HepG2 (cell line): Measurements from ENCODE around the gene SGMS1. TPM values are rescaled to one million over a fixed set of nuclear protein-coding genes. Genes with fewer than 3 reads are reported as not detected.

ENCODE experiments used
- ATAC-seq: fragments of 200-7000 bp; cut with Tn5 transposase; 3 replicates; pipeline ENCODE4 v1.9.1; 2020; ENCODE audit warnings: mild to moderate bottlenecking, moderate library complexity
- BruUV-seq: library from RNA; stranded (reverse); fragments of 400-500 nt; replicated peaks from 2 replicates; lab custom pipeline; 2021; lab: Mats Ljungman, UMichigan
- CTCF ChIA-PET: fragments of 300-600 bp; formaldehyde crosslinking; extraction: SDS; loops from one replicate; lab custom pipeline; 2021; ENCODE audit warnings: low total read pairs, inconsistent platforms, low intra/inter-chr PET ratio; lab: Yijun Ruan, JAX
- POLR2A ChIA-PET: fragments of 350-600 bp; sonication (Branson Sonifier 250); formaldehyde crosslinking; loops from one replicate; lab custom pipeline; 2020; ENCODE audit warnings: antibody characterized with exemption, inconsistent platforms; lab: Yijun Ruan, JAX
- DNase-seq: peaks from one replicate; pipeline ENCODE4 v3.0.0-alpha.2; 2015; ENCODE audit warnings: low spot score
- FAIRE-seq: peaks from 3 replicates; lab custom pipeline; 2011; peaks lifted over from hg19 to GRCh38; lab: Jason Lieb, UNC
- H2AFZ ChIP-seq: one replicate; pipeline ENCODE4 v1.6.1; 2011; ENCODE audit warnings: low read length, inconsistent platforms
- H3K27ac ChIP-seq: fragments of 300-600 bp; 3 replicates; pipeline ENCODE4 v1.8.0; 2011; ENCODE audit warnings: mixed run types, mild to moderate bottlenecking, mixed read lengths, low read length, inconsistent platforms; ENCODE audit not compliant: insufficient read depth; ENCODE audit errors: extremely low read length
- H3K27me3 ChIP-seq, 2 experiments: fragments of 200-600 bp in 1 of 2; 2 replicates in 1 of 2; 3 replicates in 1 of 2; pipeline versions ENCODE4 v1.6.0 to v1.8.0; 2011; ENCODE audit warnings: low read length in 2 of 2, mild to moderate bottlenecking in 2 of 2, moderate library complexity in 2 of 2, inconsistent platforms in 1 of 2; ENCODE audit not compliant: insufficient read depth in 2 of 2, control insufficient read depth in 1 of 2
- H3K36me3 ChIP-seq, 2 experiments: fragments of 200-600 bp in 1 of 2; replicated peaks in 1 of 2; 2 replicates in 1 of 2; 3 replicates in 1 of 2; pipeline versions ENCODE4 v1.5.1 to v1.8.0; 2011; ENCODE audit warnings: low read length in 2 of 2, inconsistent platforms in 1 of 2; ENCODE audit not compliant: insufficient read depth in 2 of 2, control insufficient read depth in 1 of 2
- H3K4me1 ChIP-seq: 2 replicates; pipeline ENCODE4 v1.5.1; 2012; ENCODE audit warnings: low read length, inconsistent platforms; ENCODE audit not compliant: insufficient read depth
- H3K4me2 ChIP-seq: 2 replicates; pipeline ENCODE4 v1.6.0; 2011; ENCODE audit warnings: low read depth, low read length, inconsistent platforms
- H3K4me3 ChIP-seq, 3 experiments: fragments of 200-600 bp in 1 of 3; sonication (generic), shearing (Covaris generic) in 1 of 3; replicated peaks in 1 of 3; 2 replicates each; pipeline ENCODE4 v1.5.1; 2011 to 2016; ENCODE audit warnings: low read length in 3 of 3, inconsistent platforms in 2 of 3, low read depth in 2 of 3, mild to moderate bottlenecking in 2 of 3, control low read depth in 1 of 3, mixed read lengths in 1 of 3; ENCODE audit not compliant: insufficient read depth in 1 of 3
- H3K79me2 ChIP-seq: one replicate; pipeline ENCODE4 v1.6.1; 2011; ENCODE audit warnings: low read length, inconsistent platforms; ENCODE audit not compliant: insufficient read depth
- H3K9ac ChIP-seq: 2 replicates; pipeline ENCODE4 v1.6.0; 2011; ENCODE audit warnings: mild to moderate bottlenecking, low read depth, low read length, inconsistent platforms; ENCODE audit not compliant: insufficient read depth
- H3K9me3 ChIP-seq: 2 replicates; pipeline ENCODE4 v1.5.1; 2012; ENCODE audit warnings: mild to moderate bottlenecking, low read length
- H4K20me1 ChIP-seq: 2 replicates; pipeline ENCODE4 v1.6.0; 2011; ENCODE audit warnings: inconsistent platforms, mild to moderate bottlenecking, low read length, moderate library complexity; ENCODE audit not compliant: insufficient read depth
- JARID2 ChIP-seq: sonication (generic); formaldehyde crosslinking; IDR thresholded peaks from 2 replicates; pipeline ENCODE4 v1.8.1; 2023; ENCODE audit warnings: missing genetic modification reagents, inconsistent platforms; ENCODE audit not compliant: insufficient replicate concordance
- SKIL ChIP-seq: sonication (generic); formaldehyde crosslinking; IDR thresholded peaks from 2 replicates; pipeline ENCODE4 v1.8.0; 2022; ENCODE audit warnings: missing genetic modification reagents, mild to moderate bottlenecking, moderate library complexity, borderline replicate concordance
- TRIM22 ChIP-seq: fragments of 450-650 bp; IDR thresholded peaks from 2 replicates; pipeline ENCODE4 v1.6.1; 2017
- ZNF264 ChIP-seq: sonication (generic); formaldehyde crosslinking; IDR thresholded peaks from 2 replicates; pipeline ENCODE4 v1.4.0; 2020; ENCODE audit warnings: missing genetic modification reagents
- ZNF644 ChIP-seq: IDR thresholded peaks from 2 replicates; pipeline ENCODE4 v1.6.1; 2016; ENCODE audit warnings: low read depth
- WGBS: methylation state at CpG from one replicate; pipeline ENCODE4 v1.1.6; 2017; ENCODE audit warnings: low lambda C conversion rate; 5-methylcytosine and 5-hydroxymethylcytosine counted together
- in situ Hi-C: cut with HindIII; loops from 2 replicates; pipeline ENCODE4 v1.10.0; 2017; ENCODE audit warnings: low pct_unique_long_range_greater_than_20kb; ENCODE audit not compliant: extremely low pct_ligation_motif_present
- intact Hi-C: fragments of 100-400 bp; cut with micrococcal nuclease; formaldehyde crosslinking; loops from one replicate; pipeline ENCODE4 v1.10.0; 2022; ENCODE audit not compliant: unreplicated experiment
- polyA plus RNA-seq, 8 experiments: library from polyadenylated mRNA; depleted of rRNA in 3 of 8; stranded (reverse) in 7 of 8; unstranded in 1 of 8; fragments of >200 nt; fragmentation: Illumina TruSeq in 4 of 8; extraction: Trizol in 4 of 8; gene quantifications; 2 replicates each; pipeline versions ENCODE4 v1.2.1 to v1.2.3, GENCODE V29; 2011 to 2016; ENCODE audit warnings: low read depth in 4 of 8, missing spikeins in 1 of 8, mixed read lengths in 1 of 8; ENCODE audit not compliant: insufficient read depth in 1 of 8
- total RNA-seq, 5 experiments: library from RNA; depleted of rRNA; stranded (reverse); fragments of >200 nt; fragmentation: Illumina TruSeq; extraction: Trizol; gene quantifications; 2 replicates each; pipeline ENCODE4 v1.2.3, GENCODE V29; 2016; ENCODE audit warnings: low read depth in 1 of 5

The SGMS1 gene
- total and polyA plus RNA-seq, 2 of the 13 experiments (the other 11 are each of a cell fraction or from before 2014, with no cell fraction given), result 6.5 to 15.1 TPM

- H2AFZ ChIP-seq, result no peak overlapping the region
- H3K4me3 ChIP-seq, result no peak overlapping the region
- FAIRE-seq (no peak), DNase-seq (no peak), ATAC-seq (no peak)
- no peaks in the 10 kb centered on the region for H4K20me1 ChIP-seq
- H3K36me3 ChIP-seq, result no peaks in the 10 kb centered on the region
- no peaks in the 10 kb centered on the region for H3K79me2 ChIP-seq
- H3K27me3 ChIP-seq, result no peaks in the 10 kb centered on the region
- in situ Hi-C loops (no loop called here), intact Hi-C loops (no loop called here)
- H3K4me2 ChIP-seq, result no peak overlapping the region
- no peaks in the 10 kb centered on the region for H3K9me3 ChIP-seq
- no peak overlapping the region for H3K9ac ChIP-seq
- 100% methylated on average over 2 of the region's 2 CpGs for WGBS
- no peak overlapping the region for H3K27ac ChIP-seq
- CTCF ChIA-PET, result no interaction called here
- BruUV-seq, result no TSS peak
- TF ChIP-seq ZNF644 (CRISPR knock-in tag) (no peak), SKIL (CRISPR knock-in tag) (no peak), JARID2 (CRISPR knock-in tag) (no peak)
- POLR2A ChIA-PET, result interaction anchor here (1.2 kb wide), 1 partner anchor 11 kb away, joined by 3 read pairs; no protein-coding TSS in a partner anchor
- peaks cover 30% of the 10 kb centered on the region for H3K4me1 ChIP-seq
These were observed 238.9 kb downstream of the SGMS1 start for GRCh38 chr10:50384898-50385297.

- no TSS peak for BruUV-seq
- ChIA-PET POLR2A (no interaction called here), CTCF (no interaction called here)
- H3K27ac ChIP-seq, result no peak overlapping the region
- no peak for ATAC-seq
- no peaks in the 10 kb centered on the region for H3K79me2 ChIP-seq
- no peaks in the 10 kb centered on the region for H3K36me3 ChIP-seq
- in situ Hi-C loops (no loop called here), intact Hi-C loops (no loop called here)
- H3K9me3 ChIP-seq, result no peaks in the 10 kb centered on the region
- no peaks in the 10 kb centered on the region for H4K20me1 ChIP-seq
- no peak overlapping the region for H2AFZ ChIP-seq
- no peak for TF ChIP-seq ZNF264 (CRISPR knock-in tag)
- no peak for TF ChIP-seq TRIM22
- no peak overlapping the region for H3K4me2 ChIP-seq
- H3K4me1 ChIP-seq, result peaks cover 26% of the 10 kb centered on the region
- H3K9ac ChIP-seq, result no peak overlapping the region
- H3K4me3 ChIP-seq, result no peak overlapping the region
- no peak for DNase-seq
- FAIRE-seq, result no peak
- no peaks in the 10 kb centered on the region for H3K27me3 ChIP-seq
These were observed 239.5 kb downstream of the SGMS1 start for GRCh38 chr10:50384238-50384637.
